ENCODE measurements around the gene AIFM1. TPM values are rescaled to one million over a fixed set of nuclear protein-coding genes. Genes with fewer than 3 reads are reported as not detected.

The AIFM1 gene
- total RNA-seq, 1 donor from 2014 or later: 16.3 TPM

- no peak for DNase-seq
Measured at GRCh38 chrX:130090364-130090763, 75.3 kb downstream of the AIFM1 start.

- DNase-seq: no peak
Measured at GRCh38 chrX:130086447-130087206, 79.0 kb downstream of the AIFM1 start.

- DNase-seq: no peak
Measured at GRCh38 chrX:130085551-130086446, 79.8 kb downstream of the AIFM1 start.

GRCh38 chrX:130084631-130085237 lies 80.9 kb downstream of the AIFM1 start:
- no peak for DNase-seq

- no peak for DNase-seq
Measured at GRCh38 chrX:130083656-130084382, 81.8 kb downstream of the AIFM1 start.

- DNase-seq: no peak
Measured at GRCh38 chrX:130083107-130083490, 82.5 kb downstream of the AIFM1 start.

- DNase-seq: no peak
Measured at GRCh38 chrX:130082244-130083106, 83.2 kb downstream of the AIFM1 start.

- DNase-seq: no peak
Measured at GRCh38 chrX:130081421-130082045, 84.1 kb downstream of the AIFM1 start.

GRCh38 chrX:130080791-130081367 lies 84.8 kb downstream of the AIFM1 start:
- DNase-seq: no peak

- peak; percentile 57 for DNase-seq
Measured at GRCh38 chrX:130079824-130080406, 85.7 kb downstream of the AIFM1 start.

Other genes with a start within 250 kb of the AIFM1 start
- gene BCORL1, start 183.2 kb downstream of the AIFM1 start, total RNA-seq: 5.1 TPM
- gene ELF4, start 55.3 kb downstream of the AIFM1 start, total RNA-seq: 10.8 TPM
- 0.39 TPM for gene RAB33A, start 6.1 kb upstream of the AIFM1 start, total RNA-seq
- 5.0 TPM for gene ZNF280C, start 103.1 kb upstream of the AIFM1 start, total RNA-seq
- gene SLC25A14, start 174.1 kb upstream of the AIFM1 start, total RNA-seq: 12.1 TPM
- not detected for gene GPR119, start 219.8 kb upstream of the AIFM1 start, total RNA-seq
- 17.7 TPM for gene RBMX2, start 236.1 kb upstream of the AIFM1 start, total RNA-seq